Keratinocyte (primary cell): ENCODE measurements around the gene TRDN.

Source experiments
- EZH2 ChIP-seq: IDR thresholded peaks from one replicate; pipeline ENCODE4 v1.6.1; 2012; ENCODE audit warnings: inconsistent platforms, mild to moderate bottlenecking, low read length, moderate library complexity
- TF ChIP-seq, protein P1 (sequence below), 3 experiments: IDR thresholded peaks in 1 of 3; conservative IDR thresholded peaks in 1 of 3; optimal IDR thresholded peaks in 1 of 3; 2 replicates in 2 of 3; 3 replicates in 1 of 3; pipeline versions ENCODE3 to v1.5.1; 2011; ENCODE audit warnings: low read length in 3 of 3, mild to moderate bottlenecking in 3 of 3, moderate library complexity in 2 of 3, control low read depth in 1 of 3, inconsistent platforms in 1 of 3; ENCODE audit not compliant: insufficient read depth in 2 of 3; ENCODE audit errors: extremely low read depth in 1 of 3

DNA sequence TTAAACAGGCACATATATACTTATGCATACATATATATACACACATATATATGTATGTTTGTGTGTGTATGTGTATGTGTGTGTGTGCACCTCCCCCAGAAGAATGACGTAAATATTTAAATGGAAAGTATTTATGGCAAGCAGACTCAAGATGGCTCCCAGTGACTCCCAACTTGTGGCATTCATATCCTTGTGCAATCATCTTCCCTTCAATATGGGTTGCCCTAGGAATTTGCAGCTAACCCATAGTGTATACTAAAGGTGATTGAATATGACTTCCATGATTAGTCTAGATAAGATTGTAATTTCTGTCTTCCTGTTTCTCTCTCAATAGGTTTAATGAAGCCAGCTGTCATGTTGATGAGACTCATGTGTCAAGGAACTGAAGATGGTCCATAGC, 127.6 kb downstream of the TRDN start:
- TF ChIP-seq EZH2, result no peak
- TF ChIP-seq, protein P1, sequence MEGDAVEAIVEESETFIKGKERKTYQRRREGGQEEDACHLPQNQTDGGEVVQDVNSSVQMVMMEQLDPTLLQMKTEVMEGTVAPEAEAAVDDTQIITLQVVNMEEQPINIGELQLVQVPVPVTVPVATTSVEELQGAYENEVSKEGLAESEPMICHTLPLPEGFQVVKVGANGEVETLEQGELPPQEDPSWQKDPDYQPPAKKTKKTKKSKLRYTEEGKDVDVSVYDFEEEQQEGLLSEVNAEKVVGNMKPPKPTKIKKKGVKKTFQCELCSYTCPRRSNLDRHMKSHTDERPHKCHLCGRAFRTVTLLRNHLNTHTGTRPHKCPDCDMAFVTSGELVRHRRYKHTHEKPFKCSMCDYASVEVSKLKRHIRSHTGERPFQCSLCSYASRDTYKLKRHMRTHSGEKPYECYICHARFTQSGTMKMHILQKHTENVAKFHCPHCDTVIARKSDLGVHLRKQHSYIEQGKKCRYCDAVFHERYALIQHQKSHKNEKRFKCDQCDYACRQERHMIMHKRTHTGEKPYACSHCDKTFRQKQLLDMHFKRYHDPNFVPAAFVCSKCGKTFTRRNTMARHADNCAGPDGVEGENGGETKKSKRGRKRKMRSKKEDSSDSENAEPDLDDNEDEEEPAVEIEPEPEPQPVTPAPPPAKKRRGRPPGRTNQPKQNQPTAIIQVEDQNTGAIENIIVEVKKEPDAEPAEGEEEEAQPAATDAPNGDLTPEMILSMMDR (optimal IDR thresholded peaks at IDR 0.05 in 1 of 3, IDR thresholded peaks at IDR 0.05 in 1 of 3, conservative IDR thresholded peaks at IDR 0.05 in 1 of 3; ENCODE audit: extremely low read depth in 1 of 3, insufficient read depth in 2 of 3, low read length in 3 of 3), result no peak
